ENCODE measurements around the gene CREB5.
A peak's percentile ranks its signal among the peaks of the same experiment; 100 is the strongest.

CREB5 gene

GRCh38 chr7:28516390-28517172 is 104.3 kb downstream of the CREB5 start:
- DNase-seq (ENCODE audit: low read depth): no peak

DNA sequence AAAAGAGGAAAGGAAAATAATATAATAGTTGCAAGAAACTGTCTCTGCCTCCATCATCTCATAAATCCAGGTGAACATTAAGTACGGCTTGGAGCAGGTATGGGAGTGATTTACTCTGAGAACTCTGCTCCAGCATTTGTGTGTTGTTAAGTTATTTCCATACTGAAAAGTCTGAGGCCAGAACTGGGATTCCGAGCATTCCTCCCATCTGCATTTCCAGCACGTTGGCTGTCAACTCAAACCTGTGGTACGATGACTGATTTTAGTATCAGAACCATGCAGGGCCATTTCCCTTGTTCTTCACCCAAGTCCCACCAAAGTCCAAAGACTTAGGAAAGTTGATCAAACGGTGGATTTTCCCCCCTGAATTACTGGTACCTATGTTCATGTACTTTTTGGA is 104.9 kb downstream of the CREB5 start:
- no peak for DNase-seq (ENCODE audit: low read depth)

DNA sequence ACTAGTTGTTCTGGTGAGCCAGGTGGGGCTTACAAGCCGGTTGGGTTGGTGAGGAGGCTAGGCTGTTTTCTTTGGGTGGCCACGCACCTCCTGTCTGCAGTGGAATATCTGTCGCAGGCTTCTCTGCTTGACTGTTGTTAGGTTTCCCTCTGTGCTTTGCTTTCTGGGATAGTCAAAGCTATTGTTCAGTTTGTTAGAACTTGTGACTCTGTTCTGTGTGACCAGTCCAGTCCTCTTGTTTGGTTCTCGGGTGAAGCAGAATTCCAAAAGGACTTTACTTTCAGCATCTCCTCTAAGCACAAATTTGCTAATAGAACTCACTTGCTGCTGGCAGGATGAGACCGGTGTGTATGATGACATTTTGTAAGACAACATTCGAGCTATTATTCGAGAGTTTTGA is 105.3 kb downstream of the CREB5 start:
- no peak for DNase-seq (ENCODE audit: low read depth)

DNA sequence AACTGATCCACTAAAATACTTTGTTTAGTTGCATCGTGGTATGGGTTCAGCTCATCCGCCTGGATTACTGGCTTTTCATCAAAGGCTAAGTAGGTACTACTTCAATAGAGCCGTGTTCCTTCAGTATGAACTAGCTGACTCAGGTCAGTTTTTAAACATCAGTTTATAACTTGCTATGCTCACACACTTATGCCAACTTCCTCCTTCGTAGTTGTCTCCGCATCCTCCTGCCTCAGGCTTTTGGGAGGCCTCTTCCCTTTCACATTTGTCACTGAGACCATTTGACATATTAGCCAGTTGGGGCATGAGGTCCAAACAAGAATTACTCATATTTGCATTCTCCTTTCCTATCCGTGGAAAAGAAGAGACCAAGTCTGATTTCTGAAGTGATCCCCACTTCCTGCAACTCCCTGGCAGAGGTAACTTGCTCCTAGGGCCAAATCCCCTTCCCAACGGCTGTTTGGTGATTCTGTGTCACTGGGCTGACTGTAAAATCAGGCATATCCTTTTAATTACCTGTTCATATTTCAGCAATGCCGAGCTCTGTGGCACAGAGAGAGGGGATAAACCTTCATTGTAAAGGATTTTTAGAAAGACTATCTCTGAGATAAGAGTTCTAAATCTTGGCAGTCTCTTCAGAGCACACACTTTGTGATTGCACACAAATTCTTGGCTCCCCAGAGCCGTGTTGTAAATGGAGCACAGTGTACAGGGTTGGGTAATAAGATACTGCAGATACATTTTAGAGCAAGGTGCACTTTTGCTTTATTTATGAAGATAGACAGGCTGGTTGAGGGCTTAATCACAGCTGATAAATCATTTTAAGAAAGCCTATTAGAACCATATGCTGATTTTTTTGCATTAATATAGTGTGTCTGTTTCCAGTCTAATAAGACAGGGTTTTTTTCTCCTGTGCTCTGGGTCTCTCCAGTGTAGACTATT is 108.0 kb downstream of the CREB5 start:
- no peak for DNase-seq (ENCODE audit: low read depth)

DNA sequence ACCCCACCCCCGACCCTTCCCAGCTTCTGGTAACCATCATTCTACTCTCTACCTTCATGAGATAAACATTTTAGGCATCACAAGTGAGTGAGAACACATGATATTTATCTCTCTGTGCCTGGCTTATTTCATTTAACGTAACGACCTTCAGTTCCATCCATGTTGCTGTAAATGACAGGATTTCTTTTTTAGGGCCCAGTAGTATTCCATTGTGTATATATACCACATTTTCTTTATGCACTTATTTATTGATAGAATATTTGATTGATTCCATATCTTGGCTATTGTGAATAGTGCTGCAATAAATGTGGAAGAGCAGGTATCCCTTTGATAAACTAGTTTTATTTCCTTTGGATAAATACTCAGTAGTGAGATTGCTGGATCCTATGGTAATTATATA is 112.7 kb downstream of the CREB5 start:
- DNase-seq (ENCODE audit: low read depth): no peak

- no peak for DNase-seq (ENCODE audit: low read depth)
Measured at GRCh38 chr7:28528899-28529298, 116.6 kb downstream of the CREB5 start.

DNA sequence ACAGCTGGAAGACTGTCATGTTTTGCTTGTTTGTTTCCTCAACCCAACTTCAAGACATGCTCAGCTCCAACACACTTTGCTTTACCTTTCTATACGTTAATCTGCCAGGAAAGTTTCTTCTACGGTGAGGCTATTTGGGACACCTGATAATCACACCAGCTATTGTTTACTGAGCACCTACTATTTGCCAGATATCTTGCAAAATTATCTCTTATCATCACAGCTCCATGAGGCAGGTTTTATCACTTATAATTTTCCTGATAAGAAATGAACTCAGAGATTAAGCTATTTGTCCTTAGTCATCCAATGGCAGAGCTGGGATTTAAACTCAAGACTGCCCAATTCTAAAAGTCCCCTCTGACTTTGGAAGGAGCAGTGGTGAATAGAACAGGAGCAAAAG is 117.4 kb downstream of the CREB5 start:
- DNase-seq (ENCODE audit: low read depth): no peak

GRCh38 chr7:28530175-28530802 is 118.0 kb downstream of the CREB5 start:
- DNase-seq (ENCODE audit: low read depth): no peak

DNA sequence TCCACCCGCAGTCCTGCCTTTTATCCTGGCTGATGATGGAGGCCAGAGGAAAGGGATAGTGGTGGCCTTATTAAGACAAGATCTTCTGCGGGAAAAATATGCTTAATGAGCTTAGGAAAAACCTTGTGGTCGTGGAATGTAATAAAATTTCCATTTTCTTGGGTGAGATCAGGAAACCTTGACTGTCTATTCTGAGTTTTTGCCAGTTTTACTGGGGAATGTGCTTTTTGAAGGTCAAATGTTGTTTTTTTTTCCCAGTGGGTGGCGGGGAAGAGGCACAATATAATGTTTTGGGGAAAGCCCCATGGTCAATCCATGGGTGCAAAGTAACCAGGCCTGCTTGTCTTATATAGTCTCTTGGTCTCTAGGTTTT is 118.5 kb downstream of the CREB5 start:
- no peak for DNase-seq (ENCODE audit: low read depth)

DNA sequence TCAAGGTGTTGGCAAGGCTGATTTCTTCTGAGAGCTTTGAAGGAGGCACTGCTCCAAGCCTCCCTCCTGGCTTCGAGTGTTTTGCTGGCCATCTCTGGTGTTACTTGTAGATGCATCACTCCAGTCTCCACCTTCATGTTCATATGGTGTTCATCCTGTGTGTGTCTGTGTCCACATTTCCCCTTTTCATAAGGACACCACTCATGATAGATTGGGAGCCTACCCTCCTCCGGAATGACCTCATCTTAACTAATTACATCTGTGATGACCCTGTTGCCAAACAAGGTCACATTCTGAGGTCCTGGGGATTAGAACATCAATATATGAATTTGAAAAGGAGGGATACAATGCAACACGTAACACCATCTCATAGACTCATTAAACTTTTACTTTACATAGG is 119.0 kb downstream of the CREB5 start:
- no peak for DNase-seq (ENCODE audit: low read depth)

GRCh38 chr7:28532181-28532580 is 119.9 kb downstream of the CREB5 start:
- DNase-seq (ENCODE audit: low read depth): no peak

DNA sequence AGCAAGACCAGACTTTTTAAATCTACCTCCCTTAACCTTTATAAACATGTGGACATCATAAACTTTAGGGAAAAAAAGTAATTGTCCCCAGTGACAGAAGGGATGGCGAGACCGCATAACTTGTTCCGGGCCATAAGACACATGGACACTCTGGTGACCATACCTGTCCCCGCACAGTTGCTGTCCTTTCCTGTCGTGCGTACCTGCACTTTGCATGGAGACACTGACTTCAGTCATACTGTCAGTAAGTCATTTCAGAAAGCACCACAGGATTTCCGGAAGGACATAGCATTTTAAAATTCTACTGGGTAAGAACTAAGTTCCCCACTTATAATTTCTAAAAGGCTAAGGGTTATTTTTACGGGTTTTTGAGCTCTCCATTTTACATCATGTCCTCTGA is 120.9 kb downstream of the CREB5 start:
- no peak for DNase-seq (ENCODE audit: low read depth)

GRCh38 chr7:28533731-28534531 is 121.6 kb downstream of the CREB5 start:
- DNase-seq (ENCODE audit: low read depth): peak; percentile 17

DNA sequence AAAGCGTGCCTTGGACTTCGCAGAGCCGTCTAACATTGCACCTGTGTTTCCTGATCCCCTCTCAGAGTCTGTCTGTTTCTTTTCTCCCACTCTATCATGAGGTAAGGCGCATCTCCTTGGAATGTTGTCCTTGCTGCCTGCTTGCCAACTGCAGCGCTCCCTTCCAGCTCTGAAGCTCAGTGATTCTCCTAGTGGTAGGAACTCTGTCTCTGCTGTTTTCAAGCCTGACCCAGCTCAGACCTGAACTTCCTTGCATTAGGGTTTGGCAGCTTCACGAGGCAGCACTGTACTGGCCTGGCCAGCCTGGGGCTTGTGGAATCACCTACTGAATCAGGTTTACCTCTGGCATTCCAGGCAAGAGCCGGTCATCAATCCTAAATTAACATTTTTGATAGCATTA is 123.9 kb downstream of the CREB5 start:
- no peak for DNase-seq (ENCODE audit: low read depth)

DNA sequence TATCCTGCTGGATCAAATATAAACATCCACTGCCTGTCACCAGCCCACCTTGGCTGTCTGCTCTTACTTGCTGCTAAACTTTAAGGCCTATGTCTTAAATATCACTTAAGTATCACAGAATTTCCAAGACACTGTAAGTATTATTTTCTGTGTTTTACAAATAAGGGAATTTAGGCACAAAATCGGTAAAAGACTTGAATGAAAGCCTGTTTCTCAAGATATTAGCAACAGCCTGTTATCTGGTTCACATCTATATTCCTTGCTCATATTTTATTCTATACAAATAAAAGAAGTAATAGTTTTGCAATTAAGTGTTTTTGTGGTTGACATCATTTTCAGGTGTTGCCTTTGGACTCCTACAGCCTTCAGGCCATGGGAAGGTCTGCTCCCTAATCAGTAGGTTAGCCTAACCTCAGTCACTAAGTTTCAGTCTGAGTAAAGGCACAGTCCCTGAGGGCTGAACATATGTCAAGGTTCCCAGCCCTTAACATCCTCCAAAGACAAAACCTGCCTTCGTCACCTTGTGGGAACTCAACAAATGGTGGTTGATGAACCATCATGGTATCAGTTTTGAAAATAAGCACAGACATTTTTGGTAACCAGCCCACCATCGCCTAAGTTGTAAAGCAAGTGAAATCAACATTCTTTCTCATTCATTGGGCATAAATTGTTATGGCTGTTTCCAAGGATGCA is 127.1 kb downstream of the CREB5 start:
- no peak for DNase-seq (ENCODE audit: low read depth)

DNA sequence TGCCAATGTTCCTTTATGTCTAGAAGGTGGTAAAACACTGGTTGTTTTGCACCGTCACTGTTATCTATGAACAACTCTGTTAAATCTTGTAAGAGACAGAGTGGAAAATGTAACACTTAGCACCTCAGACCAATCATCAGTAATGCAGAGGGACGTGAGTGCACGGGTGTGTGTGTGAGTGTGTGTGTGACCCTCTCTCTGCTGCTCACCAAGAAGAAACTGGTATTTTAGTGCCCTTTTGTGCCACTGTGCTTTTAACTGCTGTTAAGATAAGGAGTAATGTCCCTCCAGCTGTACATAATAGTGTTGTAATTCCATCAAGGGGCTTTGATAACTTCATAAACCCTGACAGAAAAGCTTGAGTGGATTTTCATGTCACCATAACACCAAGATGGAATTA is 130.1 kb downstream of the CREB5 start:
- DNase-seq (ENCODE audit: low read depth): no peak

GRCh38 chr7:28544453-28545117 is 132.3 kb downstream of the CREB5 start:
- DNase-seq (ENCODE audit: low read depth): no peak

GRCh38 chr7:28546067-28546466 is 133.7 kb downstream of the CREB5 start:
- DNase-seq (ENCODE audit: low read depth): no peak

GRCh38 chr7:28547115-28547514 is 134.8 kb downstream of the CREB5 start:
- DNase-seq (ENCODE audit: low read depth): no peak

DNA sequence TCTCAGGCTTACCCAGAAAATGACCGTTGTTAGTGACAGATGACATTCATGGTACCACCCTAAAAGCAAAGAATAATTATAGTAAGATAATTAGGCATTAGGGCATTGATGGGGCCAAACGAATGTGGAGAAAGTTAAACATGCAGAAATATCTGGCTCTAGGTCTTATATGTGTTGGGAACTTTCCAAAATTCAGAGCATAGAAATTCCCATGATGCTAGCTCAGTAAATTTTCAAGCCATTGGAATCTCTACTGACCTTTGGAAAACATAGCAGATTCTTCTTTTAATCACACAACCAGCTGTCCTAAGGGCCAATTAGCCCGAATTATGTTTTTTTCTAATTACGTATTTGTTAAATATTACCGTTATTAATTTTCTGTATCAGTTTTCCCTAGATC is 136.1 kb downstream of the CREB5 start:
- DNase-seq (ENCODE audit: low read depth): no peak

GRCh38 chr7:28549998-28550397 is 137.7 kb downstream of the CREB5 start:
- no peak for DNase-seq (ENCODE audit: low read depth)

Data from fibroblast of gingiva (primary cell).